HG02970 (cell line): ENCODE results near the gene DCAF5.

ENCODE experiments used
- ATAC-seq: cut with Tn5 transposase; IDR thresholded peaks from one replicate; pipeline ENCODE4 v1.9.1; 2021; ENCODE audit warnings: mild to moderate bottlenecking, moderate library complexity, moderate number of reproducible peaks; ENCODE audit not compliant: unreplicated experiment, low FRiP score

Gene DCAF5

DNA sequence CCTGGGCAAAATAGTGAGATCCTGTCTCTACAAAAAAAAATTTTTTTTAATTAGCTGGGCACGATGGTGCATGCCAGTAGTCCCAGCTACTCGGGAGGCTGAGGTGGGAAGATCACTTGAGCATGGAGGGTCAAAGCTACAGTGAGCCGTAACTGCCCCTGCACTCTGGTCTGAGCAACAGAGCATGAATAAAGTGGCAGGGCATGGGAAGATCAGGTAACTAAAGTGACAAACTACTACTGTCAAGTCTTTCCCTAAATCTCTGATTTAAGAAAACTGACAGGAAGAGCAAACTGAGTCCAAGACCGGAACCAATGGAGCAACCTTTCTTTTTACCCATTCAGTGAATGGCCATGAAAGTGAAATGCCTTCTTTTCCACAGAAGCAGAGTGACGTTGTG lies 10.8 kb downstream of the DCAF5 start:
- no peak for ATAC-seq

DNA sequence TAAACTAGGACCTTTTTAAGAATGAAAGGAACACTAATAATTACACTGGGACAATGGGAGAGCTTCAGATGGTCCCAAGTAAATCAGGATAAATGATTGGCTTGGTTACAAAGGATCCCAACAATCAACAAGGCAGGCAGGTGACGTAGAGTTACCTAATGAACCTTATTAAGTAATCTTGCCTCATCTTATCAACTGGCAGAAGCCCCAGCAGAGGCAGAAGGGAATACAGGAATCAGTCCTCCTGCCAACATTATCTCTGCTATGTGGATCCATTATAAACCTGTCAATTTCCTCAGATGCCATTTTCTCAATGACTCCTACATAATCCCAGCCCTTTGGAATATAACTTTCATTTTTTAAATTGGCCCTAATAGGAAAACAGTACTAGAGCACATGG lies 11.4 kb downstream of the DCAF5 start:
- no peak for ATAC-seq

DNA sequence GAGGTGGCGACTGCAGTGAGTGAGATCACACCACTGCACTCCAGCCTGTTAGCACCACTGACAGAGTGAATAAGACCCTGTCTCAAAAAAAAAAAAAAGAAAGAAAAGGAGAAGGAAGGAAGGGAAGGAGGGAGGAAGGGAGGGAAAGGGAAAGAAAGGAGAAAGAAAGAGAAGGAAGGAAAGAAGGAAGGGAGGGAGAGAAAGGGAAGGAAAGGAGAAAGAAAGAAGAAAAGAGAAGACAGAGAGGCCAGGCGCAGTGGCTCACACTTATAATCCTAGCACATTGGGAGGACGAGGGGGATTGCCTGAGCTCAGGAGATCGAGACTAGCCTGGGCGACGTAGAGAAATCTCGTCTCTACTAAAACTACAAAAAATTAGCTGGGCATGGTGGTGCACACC lies 13.2 kb downstream of the DCAF5 start:
- ATAC-seq, result no peak

DNA sequence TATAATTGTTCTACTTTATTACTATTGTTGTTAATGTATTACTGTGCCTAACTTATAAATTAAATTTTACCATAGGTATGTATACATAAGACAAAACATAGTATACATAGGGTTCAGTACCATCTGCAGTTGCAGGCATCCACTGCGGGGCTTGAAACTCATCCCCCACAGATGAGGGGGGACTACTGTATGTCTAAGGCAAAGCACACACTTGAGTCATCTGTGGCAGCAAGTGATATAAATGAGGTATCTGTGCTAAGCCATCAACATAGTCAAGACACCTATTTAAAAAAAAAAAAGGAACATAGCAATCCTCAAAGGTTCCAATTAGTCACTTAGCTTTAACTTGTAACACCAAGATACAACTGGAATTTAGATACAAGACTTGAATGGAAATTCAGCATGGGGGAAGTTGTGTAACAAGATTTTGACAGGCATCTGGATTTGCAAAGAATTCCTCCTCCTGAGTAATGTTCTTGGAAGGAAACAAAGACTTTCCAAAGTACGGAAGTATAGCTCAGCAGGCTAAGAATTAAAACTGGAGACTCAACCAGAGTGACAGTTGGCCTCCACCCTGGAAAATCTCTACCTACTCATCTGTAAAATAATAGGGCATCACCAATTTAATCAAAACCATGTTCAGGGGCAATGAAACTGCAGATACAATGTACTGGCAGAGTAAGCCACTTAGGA lies 14.9 kb downstream of the DCAF5 start:
- ATAC-seq, result no peak

DNA sequence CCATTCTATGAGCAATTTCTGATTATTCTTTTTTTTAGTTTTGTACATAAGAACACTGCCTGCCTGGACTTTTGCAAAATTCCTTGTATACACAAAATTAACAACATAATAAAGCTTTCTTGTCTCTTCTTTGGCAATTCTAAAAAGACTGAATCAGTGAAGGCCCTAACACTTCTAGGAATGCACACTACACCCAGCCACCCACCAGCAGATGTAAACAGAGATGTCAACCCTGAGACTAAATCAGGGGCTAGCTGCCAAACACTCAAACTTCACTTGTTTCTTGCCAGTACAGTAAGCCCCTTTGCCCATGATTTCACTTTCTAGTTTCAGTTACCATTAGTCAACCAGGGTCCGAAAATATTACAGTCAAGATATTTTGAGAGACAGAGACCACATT lies 15.5 kb downstream of the DCAF5 start:
- no peak for ATAC-seq

DNA sequence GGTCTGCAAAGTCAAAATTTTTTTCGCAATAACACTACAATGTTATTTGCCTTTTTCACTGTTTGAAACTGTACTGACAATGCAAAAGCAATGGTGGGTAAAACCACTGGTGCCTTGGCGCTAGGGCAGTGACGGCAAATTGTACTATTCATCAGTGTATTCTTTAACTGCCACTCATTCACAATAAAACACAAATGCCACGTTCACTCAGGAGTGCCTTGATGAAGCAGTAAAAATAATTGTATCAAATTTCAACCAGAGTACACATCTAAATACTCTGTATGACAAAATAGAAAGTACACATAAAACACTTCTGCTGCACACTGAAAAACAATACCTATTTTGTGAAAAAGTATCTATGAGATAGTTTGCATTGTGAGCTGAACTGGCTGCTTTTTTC lies 17.8 kb downstream of the DCAF5 start:
- ATAC-seq, result no peak

DNA sequence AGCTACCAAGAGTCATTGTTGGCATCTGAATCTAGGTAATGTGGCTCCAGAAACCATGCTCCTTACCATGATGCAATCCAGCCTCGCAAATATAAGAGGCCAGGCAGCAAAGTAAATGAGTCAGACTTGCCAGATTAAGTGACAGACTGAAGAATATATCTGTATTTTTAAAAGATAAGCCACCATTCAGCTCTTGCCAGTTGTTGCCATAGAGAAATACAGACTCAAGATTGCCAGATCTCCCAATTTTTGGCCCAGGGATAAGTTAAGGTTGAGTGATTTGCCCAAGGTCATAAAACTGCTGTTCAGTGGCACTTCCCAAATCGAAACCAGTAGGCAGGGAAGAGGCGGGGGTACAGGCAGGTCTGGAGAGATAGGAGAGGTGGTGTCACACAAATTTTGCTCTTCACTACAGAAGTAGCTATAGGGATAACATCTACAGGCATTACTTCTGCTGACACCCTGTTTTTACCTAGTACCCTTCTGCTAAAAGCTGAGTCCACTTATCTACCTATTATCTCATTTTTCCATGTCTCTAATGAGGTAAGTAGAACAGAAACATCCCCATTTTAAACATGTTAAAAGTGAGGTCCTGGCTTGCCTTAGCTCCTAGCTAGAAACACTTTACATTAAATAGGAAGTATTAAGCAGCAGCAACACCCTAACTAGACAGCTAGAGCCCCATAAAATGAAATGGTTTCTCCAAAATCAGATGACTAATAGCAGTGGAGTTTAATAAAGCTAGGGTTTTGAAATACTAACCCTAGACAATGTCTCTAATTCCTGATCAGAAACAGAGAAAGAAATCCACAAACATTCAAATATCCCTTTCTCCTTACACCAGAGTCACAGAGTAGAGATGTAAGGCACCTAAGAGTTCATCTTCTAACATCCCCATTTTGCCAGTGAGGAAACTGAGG lies 19.5 kb downstream of the DCAF5 start:
- ATAC-seq, result no peak

DNA sequence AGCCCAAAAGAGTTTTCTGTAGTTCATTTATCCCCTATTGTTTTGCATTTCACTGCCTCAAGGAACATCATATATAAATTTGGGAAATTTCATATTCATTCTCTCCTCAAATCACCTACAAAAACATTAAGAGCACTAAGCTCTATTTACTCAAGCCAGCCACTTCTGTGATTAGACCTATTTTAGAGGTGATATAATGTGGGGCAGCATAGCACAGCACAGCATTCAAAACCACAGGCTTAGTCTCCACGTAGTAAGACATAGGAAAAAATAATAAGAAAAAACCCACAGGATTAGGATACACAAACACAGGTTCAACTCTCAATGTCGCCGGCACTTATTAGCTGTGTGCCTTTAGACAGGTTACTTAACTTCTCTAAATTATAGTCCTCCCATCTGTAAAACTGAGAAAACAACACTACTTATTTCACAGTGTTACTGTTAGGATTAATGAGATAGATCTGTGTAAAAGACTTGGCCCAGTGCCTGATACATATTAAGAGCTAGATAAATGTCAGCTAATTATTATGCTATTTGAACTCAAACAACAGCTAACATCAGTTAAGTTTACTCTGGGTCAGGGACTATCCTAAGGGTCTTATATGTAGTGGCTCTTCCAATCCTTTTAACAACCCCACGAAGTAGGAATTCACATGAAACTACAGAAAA lies 20.3 kb downstream of the DCAF5 start:
- no peak for ATAC-seq

DNA sequence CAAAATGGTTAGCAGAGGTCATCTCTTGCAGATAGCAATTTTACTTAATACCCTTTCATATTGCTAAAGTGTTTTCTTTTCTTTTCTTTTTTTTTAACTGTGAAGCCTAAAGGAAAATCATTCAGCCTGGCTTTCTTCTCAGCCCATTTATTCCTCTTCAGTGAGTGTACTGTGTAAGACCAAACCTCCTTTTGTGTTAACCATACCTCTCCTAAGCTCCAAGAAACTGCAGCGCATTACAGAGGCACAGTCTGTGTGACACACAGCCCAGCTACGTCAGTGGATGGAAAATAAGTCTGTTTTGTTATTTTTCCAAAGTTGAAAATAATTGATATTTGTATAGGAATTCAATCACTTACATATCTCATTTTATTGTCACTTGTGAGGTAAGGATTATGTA lies 21.7 kb downstream of the DCAF5 start:
- no peak for ATAC-seq

DNA sequence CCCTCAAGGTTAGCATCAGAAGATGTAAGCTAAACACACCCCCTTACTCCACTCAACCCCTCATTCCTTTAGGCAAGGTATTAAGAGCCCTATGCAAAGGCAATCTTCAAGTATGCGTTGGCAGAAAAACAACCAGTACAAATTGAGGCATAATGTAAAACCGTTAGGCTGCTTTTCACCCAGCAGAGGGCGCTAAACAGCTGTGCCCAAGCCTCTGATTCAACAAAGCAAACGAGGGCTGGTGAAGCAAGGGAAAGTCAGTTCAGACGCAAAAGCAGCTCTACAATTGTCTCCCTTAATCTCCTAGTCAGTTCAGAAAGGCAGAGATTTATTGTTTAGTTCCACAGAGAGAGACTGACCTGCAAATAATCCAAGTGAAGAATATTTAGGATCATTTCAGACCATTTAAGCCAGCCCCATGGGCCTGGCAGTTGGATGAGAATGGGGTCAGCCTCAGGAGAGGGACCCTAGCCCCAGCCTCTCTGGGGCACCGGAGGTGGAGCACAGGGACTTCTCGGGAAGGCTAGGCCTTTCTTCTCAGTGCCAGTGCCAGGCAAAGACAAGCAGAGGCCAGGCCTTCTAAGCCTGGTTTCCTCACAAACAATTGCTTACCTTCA lies 23.5 kb downstream of the DCAF5 start:
- ATAC-seq, result no peak

DNA sequence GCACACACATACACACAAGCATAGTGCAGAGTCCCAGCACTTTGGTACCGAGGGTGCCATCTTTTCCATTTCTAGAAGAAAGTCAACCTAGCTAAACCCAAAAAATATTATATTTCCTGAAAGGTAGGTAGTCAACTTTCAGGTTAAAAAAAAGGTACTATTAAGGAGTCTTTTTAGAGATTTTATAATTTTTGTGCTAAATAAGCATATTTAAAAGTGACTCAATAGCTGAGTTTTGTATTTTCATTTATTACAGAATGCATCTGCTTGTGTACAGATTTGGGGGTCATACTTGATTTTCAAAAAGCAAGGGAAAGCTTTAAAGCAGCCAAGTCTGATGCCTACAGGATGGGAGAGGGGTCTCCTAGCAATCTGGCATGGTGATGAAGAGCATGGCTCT lies 34.6 kb downstream of the DCAF5 start:
- no peak for ATAC-seq

DNA sequence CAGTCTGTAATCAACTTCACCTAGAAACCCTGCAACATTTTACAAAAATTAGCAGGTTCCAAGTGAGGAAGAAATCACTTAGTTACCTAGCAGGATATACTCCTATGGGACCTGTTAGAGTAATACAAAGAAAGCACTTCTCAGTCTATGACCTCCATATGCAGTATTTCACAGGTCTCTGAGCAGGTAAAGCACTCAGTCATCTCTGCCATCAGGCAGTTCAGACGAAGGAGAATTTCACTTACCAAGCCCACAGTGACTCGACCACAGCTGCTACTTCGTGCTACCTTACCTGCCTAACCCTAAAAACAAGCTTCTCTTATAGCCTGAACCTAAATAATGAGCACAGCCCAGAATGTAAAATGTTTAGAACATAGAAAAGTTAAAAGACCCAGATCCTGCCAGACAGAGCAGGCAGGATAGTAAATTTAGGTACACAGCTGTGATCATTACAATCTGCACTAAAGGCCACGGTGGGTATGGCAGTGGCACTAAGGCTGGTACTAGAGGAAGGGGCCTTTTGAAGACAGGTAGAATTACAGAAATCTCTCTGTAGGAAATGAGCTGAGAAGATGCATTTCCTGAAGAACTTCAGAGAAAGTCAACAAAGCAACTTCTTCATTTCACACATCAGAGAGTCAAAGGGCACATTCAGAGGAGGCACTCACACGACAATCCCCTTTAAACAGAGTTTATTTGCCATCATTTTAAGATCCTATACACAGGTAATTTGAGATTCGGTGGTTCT lies 35.7 kb downstream of the DCAF5 start:
- no peak for ATAC-seq

DNA sequence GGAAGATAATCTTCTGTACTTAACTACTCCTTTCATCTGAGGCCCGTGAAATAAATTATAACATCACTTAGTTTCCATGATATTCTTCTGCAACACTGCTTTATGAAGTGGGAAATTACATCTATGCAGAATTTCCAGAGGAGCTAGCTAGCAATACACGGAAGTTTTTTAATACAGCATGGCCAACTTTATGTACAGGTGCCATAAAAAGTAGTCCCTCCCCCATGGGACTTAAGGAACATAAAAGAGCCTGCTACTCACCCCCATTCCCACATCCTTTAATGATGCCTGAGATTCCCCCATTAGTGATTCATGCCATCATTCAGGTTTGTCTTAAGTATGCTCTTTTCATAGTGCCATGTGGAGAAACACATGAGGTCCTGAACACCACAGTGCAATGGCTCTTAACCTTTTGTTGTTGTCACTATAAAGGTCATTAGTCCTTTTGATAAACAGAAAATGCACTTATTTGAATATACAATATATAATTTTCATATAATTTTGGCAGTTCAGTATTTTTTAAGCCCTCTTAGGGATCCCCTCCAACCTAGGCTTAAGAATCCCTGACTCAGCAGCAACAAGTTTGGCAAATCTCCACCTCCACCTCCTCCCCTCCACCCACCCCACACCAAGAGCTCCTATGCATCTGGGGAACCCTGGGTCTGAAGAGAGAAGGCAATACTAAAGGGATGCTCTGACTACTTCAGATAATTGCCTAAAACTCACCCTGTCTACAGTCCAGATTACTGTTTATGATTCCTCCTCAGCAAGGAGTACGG lies 37.3 kb downstream of the DCAF5 start:
- no peak for ATAC-seq

DNA sequence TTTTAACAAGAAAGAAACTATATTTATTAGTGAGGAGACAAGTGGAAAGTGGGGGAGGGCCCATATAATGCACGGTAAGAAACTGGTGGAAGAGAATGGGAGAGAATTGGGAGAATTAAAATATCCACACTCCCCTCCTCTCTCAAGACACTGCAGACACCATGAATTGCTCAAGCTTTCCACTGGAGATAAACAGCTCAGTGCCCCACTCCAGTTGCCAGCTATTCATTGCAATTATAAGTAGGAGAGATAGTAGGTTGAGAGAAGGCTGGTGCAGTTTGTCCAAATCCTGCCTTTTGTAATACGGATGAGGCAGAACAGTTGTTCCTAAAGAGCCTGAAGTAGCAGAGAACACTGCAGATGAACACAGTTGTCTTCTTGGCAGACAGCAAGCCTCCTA lies 38.2 kb downstream of the DCAF5 start:
- ATAC-seq, result no peak

DNA sequence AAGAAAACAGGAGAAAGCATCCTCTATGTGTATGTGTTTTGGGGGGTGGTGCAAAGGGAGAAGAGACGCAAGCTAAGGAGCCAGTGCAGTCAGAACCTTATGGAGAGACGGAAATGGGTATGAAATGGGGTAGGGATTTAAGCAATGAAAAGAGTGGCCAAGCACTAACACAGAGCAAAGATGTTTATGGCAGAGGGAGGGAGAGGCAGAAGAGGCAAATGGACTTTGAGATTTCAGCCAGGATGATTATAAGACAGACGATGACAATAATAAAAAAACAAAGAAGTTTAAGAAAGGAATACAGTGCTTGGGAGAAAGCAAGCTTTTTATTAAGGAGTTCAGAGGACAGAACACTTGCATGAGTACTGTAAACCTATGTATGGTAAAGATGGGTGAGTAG lies 44.6 kb downstream of the DCAF5 start:
- no peak for ATAC-seq

DNA sequence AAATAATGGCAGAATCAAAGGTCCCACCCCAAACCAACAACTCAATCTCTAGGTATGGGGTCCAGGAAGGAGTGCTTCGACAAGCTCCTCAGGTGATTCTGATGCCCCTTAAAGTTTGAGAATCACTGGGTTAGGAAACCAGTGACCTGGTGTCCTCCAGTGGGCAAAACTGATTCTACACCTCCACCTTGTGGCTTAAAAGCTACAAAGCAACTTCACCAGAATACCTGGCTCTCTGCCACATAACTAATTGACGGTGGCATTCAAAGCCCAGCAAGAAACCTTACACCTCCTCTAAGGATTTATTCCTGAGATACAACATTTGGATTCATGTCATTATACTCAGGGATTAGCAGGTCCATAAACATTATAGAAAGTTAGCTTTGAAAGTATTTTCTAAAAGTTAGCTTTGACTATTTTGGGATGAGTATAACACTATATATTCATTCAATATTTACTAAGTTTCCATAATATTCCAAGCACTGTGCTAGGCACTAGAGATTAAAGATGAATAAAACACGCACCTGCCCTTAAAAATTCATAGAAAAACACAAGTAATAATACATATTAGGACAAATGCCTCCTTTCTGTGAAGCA lies 45.4 kb downstream of the DCAF5 start:
- ATAC-seq, result no peak

DNA sequence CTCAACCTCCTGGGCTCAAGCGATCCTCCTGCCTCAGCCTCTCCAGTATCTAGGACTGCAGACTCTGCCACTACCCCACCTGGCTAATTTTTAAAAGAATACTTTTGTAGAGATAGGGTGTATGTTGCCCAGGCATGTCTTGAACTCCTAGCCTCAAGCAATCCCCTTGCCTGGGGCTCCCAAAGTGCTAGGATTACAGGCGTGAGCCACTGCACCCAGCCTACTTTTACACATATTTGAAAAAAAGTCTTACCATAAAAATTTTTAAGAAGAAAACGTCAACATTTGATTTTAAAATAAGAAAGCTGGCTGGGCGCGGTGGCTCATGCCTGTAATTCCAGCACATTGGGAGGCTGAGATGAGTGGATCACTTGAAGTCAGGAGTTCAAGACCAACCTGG lies 46.5 kb downstream of the DCAF5 start:
- ATAC-seq, result no peak

DNA sequence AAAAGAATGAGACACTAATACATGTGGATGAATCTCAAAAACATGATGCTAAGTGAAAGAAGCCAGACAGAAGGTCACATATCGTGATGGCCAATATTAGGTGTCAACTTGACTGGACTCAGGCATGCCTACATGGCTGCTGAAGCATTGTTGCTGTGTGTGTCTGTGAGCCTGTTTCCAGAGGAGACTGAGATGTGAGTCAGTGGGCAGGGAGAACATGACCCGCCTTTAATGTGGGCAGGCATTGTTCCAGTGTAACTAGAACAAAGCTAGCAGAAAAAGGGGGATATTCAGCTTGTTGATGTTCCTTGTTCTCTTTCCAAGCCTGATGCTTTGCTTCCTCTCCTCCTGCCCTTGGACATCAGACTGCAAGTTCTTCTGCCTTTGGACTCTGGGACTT lies 47.6 kb downstream of the DCAF5 start:
- no peak for ATAC-seq

DNA sequence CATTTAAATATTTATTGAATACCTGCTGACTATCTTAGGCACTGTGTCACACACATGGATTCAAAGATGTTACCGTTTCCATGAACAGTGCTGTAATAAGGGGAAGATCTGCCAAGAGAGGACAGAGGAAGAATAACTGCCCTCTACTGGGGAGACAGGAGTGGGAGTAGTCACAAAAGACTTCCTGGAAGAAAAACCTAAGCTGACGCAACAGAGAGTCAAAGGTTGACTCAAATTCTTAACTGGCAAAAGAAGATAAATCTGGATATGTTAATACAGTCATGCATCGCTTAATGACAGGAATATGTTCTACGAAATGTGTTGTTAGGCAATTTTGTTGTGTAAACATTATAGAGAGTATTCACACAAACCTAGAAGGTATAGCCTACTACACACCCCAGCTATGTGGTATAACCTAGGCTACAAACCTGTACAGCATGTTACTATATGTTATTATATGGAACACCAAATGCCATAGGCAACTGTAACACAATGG lies 51.5 kb downstream of the DCAF5 start:
- ATAC-seq, result no peak
